GM13977 (cell line): Measurements from ENCODE around the gene INSL4.

Experiments used
- DNase-seq: peaks from one replicate; pipeline ENCODE4 v3.0.0; 2012; ENCODE audit warnings: low spot score
- CTCF ChIP-seq: IDR thresholded peaks from 2 replicates; pipeline ENCODE4 v1.5.1; 2012; ENCODE audit warnings: mild to moderate bottlenecking, control low read depth; ENCODE audit not compliant: insufficient read depth; ENCODE audit errors: extremely low read depth, missing control alignments
- in situ Hi-C: fragments of 300-500 bp; cut with MboI; formaldehyde crosslinking; loops from one replicate; pipeline ENCODE4 v1.12.0; 2022; ENCODE audit warnings: low sequenced_read_pairs, low pct_unique_long_range_greater_than_20kb, mixed read lengths, inconsistent platforms; ENCODE audit not compliant: unreplicated experiment

The INSL4 gene

GRCh38 chr9:5193345-5193744, 37.9 kb upstream of the INSL4 start:
- in situ Hi-C loops: loop anchor here (10.0 kb wide), 1 partner anchor 251 kb away; no protein-coding TSS in a partner anchor
- DNase-seq: no peak
- TF ChIP-seq CTCF: no peak

- DNase-seq: no peak
- no peak for TF ChIP-seq CTCF
- in situ Hi-C loops: loop anchor here (10.0 kb wide), 1 partner anchor 249 kb away; no protein-coding TSS in a partner anchor
Observed at GRCh38 chr9:5195463-5195862, 35.8 kb upstream of the INSL4 start.

GRCh38 chr9:5205071-5205470, 26.1 kb upstream of the INSL4 start:
- no peak for TF ChIP-seq CTCF
- no peak for DNase-seq
- in situ Hi-C loops: no loop called here

- in situ Hi-C loops: no loop called here
- no peak for TF ChIP-seq CTCF
- no peak for DNase-seq
Observed at GRCh38 chr9:5230554-5230953, 665 bp upstream of the INSL4 start.

GRCh38 chr9:5263351-5264218, 32.4 kb downstream of the INSL4 start:
- in situ Hi-C loops: no loop called here
- peak; percentile 9 for TF ChIP-seq CTCF
- DNase-seq: no peak

GRCh38 chr9:5264219-5264595, 33.0 kb downstream of the INSL4 start:
- no peak for DNase-seq
- TF ChIP-seq CTCF: no peak
- in situ Hi-C loops: no loop called here
